Right lobe of liver (tissue), 4 donors: Measurements from ENCODE around the gene THSD7A.

ENCODE experiments used
- CTCF ChIP-seq, 4 donors: fragments of 200-600 bp in 3 of 4; fragments of 450-650 bp in 1 of 4; IDR thresholded peaks; one replicate each; pipeline versions ENCODE4 v1.5.1 to v1.8.0; 2016 to 2022; ENCODE audit warnings: antibody characterized with exemption in 4 of 4, mild to moderate bottlenecking in 2 of 4
- POLR2A ChIP-seq: fragments of 450-650 bp; IDR thresholded peaks from one replicate; pipeline ENCODE4 v1.6.1; 2017; ENCODE audit warnings: antibody characterized with exemption, mild to moderate bottlenecking
- donor health status: DM: no; HTN: no; CAD: no.
- donor health status: DM: no; HTN: no; CAD: no.
- donor health status: DM: no; HTN: yes; CAD: no.

- TF ChIP-seq CTCF (IDR thresholded peaks at IDR 0.05) (no peak), POLR2A (no peak)
Observed at GRCh38 chr7:11551470-11551869, 280.5 kb downstream of the THSD7A start.
